Activated T-cell treated with anti-CD3 and anti-CD28 coated beads, Interleukin-2, amount 50 U/mL, for 4 hours (primary cell): ENCODE data around the gene ATP5F1D. TPM values are rescaled to one million over a fixed set of nuclear protein-coding genes. Genes with fewer than 3 reads are reported as not detected.
A peak's percentile ranks its signal among the peaks of the same experiment; 100 is the strongest.

Experiments
- ATAC-seq, 2 donors: fragments of 200-7000 bp; cut with Tn5 transposase; one replicate each; pipeline ENCODE4 v1.10.0; 2021
- DNase-seq: peaks from one replicate; pipeline ENCODE4 v3.0.0-alpha.2; 2020
- H3K27me3 Mint-ChIP-seq: one replicate; pipeline ENCODE4 v1.8.0; 2021; ENCODE audit warnings: low read depth, mixed read lengths
- H3K36me3 Mint-ChIP-seq: one replicate; pipeline ENCODE4 v1.8.0; 2022; ENCODE audit warnings: mixed read lengths; ENCODE audit not compliant: insufficient read depth
- H3K4me1 Mint-ChIP-seq: one replicate; pipeline ENCODE4 v1.8.0; 2021; ENCODE audit warnings: low read depth, mixed read lengths
- H3K4me3 Mint-ChIP-seq: one replicate; pipeline ENCODE4 v1.8.0; 2021; ENCODE audit warnings: mild to moderate bottlenecking, moderate library complexity, mixed read lengths
- H3K9me3 Mint-ChIP-seq: one replicate; pipeline ENCODE4 v1.8.0; 2021; ENCODE audit warnings: mixed read lengths
- total RNA-seq, 3 donors: library from RNA; stranded (reverse); gene quantifications; one replicate each; pipeline ENCODE4 v1.2.1, GENCODE V29; 2021

ATP5F1D gene
- total RNA-seq, 3 donors from 2014 or later, result 259 to 434 (median 312) TPM

DNA sequence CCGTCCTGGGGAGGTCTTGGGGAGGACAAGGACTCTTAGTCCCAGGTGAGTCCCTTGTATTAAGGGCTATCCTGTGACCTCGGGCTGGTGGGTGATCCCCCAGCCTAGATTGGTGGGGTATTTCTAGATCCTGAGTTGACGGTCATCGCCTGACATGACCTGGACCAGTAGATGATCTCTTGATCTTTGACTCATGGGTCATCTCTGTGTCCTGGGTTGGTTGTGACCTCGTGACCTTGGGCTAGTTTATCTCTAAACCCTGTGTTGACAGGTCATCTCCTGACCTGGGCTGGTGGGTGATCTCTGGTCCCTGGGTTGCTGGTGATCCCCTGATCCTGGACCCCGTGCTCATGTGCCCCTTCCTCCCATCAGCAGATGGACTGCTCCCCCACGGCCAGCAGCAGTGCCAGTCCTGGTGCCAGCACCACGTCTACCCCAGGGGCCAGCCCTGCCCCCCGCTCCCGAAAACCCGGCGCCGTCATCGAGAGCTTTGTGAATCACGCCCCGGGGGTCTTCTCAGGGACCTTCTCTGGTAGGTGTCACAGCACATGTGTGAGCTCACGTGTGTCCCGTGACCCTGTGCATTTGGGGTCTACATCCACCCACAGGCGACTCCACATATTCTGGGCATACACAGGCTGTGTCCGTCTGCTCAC lies 13.1 kb downstream of the ATP5F1D start:
- H3K4me3 Mint-ChIP-seq, result peak overlapping the region; percentile 35
- H3K4me1 Mint-ChIP-seq, result peaks cover 43% of the 10 kb centered on the region
- H3K27me3 Mint-ChIP-seq, result no peaks in the 10 kb centered on the region
- H3K9me3 Mint-ChIP-seq, result no peaks in the 10 kb centered on the region
- no peak for ATAC-seq
- DNase-seq, result no peak
- peaks cover 19% of the 10 kb centered on the region for H3K36me3 Mint-ChIP-seq

DNA sequence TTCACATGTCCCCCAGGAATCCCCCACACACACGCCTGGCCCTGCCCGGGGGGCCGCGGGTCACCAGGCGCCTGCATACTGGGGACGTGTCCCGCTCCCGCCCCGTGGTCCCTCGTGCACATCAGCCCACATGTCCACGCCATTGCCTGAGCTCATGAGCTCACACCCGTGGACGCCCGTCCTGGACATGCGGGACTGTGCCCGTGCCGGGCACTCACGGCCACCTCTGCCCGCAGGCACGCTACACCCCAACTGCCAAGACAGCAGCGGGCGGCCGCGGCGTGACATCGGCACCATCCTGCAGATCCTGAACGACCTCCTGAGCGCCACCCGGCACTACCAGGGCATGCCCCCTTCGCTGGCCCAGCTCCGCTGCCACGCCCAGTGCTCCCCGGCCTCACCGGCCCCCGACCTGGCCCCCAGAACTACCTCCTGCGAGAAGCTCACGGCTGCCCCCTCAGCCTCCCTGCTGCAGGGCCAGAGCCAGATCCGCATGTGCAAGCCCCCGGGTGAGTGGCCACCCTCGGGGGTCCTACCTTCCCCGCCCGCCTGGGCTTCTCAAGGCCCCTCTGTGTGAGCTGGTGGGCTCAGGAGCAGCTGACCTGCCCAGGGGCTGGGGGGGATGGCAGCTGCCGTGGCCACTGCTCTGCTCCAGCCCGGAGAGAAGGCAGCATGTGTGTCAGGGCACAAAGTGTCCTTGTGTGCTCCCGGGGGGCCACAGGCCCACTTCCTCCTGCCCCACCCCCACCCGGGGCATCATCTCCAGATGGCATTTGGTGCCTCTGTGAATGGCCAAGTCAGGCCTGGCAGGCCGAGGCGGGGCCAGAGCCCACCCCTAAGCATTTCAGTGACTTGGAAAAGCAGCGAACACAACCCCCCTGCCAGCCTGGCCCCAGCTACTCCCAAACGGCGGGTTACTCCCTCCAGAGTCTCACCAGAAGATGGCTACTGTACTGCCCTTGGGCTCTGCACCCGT lies 13.9 kb downstream of the ATP5F1D start:
- H3K27me3 Mint-ChIP-seq, result no peaks in the 10 kb centered on the region
- no peak for ATAC-seq
- H3K9me3 Mint-ChIP-seq, result no peaks in the 10 kb centered on the region
- H3K4me1 Mint-ChIP-seq, result peaks cover 47% of the 10 kb centered on the region
- no peak overlapping the region for H3K4me3 Mint-ChIP-seq
- DNase-seq, result no peak
- H3K36me3 Mint-ChIP-seq, result peaks cover 19% of the 10 kb centered on the region

DNA sequence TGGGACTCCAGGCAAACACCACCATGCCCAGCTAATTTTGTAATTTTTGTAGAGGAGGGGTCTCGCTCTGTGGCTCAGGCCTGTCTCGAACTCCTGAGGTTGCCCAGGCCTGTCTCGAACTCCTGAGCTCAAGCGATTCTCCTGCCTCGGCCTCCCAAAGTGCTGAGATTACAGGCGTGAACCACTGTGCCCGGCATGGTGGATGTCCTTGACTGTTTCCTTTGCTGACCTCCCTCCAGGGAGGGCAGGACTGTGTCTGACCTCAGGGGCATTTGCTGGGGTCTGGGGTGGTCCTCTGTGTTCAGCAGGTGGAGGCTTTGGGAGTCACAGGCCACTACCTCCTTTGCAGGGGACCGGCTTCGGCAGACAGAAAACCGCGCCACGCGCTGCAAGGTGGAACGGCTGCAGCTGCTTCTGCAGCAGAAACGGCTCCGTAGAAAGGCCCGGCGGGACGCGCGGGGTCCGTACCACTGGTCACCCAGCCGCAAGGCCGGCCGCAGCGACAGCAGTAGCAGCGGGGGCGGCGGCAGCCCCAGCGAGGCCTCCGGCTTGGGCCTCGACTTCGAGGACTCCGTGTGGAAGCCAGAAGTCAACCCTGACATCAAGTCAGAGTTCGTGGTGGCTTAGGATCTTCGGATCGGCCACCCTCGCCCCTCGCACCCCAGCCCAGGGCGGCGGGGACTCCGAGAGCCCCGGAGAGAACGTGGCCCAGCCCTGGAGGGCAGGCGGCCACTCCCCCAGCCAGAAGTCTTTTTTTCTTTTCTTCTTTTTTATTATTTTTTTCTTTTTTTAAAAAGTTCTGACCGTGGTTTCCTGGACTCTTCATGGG lies 15.3 kb downstream of the ATP5F1D start:
- Mint-ChIP-seq H3K27me3 (no peaks in the 10 kb centered on the region), H3K36me3 (peaks cover 15% of the 10 kb centered on the region), H3K9me3 (no peaks in the 10 kb centered on the region), H3K4me3 (no peak overlapping the region), H3K4me1 (peaks cover 50% of the 10 kb centered on the region)
- no peak for ATAC-seq
- DNase-seq, result no peak

DNA sequence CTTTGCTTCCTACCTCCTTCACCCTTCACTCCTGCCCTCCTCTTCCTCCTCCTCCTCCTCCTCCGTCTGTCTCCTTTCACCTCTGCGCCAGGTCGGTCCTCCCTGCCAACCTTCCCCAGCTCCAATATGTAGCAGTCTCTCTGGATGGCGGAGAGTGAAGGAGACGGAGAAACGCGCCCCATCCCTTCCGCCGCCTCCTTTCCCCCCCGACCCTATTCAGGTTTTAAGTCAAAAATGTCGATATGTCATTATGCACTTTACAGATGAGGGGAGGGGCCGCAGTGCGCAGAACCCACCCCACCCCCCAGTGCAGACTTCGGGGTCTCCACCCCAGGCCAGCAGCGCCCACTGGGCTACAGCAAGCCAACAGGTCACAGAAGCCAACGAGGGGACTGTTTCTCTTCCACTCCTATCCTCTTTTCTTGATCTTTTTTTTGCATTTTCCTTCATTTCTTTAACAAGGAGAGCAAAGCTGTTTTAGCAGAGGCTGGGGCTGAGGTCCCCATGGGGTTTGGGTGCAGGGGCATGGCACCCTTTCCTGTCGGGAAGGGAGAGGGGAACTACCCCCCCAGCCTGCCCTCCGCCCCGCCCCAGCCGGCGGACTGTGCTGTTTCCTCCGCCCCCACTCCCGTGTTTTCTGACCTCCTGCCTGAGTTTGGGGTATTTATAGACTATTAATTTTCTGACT lies 16.1 kb downstream of the ATP5F1D start:
- no peak for ATAC-seq
- H3K4me3 Mint-ChIP-seq, result no peak overlapping the region
- no peaks in the 10 kb centered on the region for H3K27me3 Mint-ChIP-seq
- H3K9me3 Mint-ChIP-seq, result no peaks in the 10 kb centered on the region
- H3K36me3 Mint-ChIP-seq, result peaks cover 15% of the 10 kb centered on the region
- DNase-seq, result no peak
- peaks cover 54% of the 10 kb centered on the region for H3K4me1 Mint-ChIP-seq

DNA sequence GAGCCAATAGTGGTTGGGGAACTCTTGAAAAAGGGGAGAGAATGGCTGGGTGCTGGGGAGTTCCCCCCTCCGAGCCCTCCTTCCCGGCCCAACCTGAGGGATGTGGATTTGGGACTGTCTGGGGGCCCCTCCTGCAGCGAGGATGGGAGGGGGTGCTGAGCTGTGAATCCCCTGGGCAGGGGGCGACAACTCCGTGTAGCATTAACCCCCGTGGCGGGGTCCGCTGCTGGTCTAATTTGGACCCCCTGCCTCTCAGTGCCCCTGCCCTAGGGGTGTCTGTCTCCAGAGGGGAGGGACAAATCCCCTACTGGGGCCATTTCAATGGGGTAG lies 16.6 kb downstream of the ATP5F1D start:
- H3K36me3 Mint-ChIP-seq, result peaks cover 15% of the 10 kb centered on the region
- peaks cover 59% of the 10 kb centered on the region for H3K4me1 Mint-ChIP-seq

DNA sequence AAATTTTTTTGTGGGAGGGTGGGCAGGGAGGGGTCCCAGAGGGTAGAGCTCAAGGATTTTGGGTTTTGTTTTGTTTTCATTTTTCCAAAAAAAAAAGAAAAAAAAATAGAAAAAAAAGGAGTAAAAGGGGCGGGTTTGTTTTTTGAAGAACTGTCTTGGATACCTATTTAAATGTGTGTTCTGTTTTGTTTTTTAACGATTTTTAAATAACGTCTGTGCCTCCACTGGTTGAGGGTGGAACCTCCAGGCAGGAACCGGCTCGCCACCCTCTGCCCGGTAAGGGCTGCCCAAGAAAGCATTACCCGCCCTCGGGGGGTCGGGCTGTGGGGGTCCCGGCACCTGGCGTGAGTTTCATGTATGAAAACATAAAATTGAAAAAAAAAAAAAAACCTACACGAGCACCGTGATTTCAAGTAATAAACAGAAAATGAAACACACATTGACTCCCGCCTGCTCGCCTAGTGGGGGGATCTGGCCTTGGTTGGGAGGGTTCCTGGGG lies 17.2 kb downstream of the ATP5F1D start:
- peak overlapping the region; percentile 84 for H3K4me3 Mint-ChIP-seq
- peak; percentile 0 to 1 for ATAC-seq

More for the DNA sequence above, 16.6 kb downstream of the ATP5F1D start:
- no peak for DNase-seq
- Mint-ChIP-seq H3K4me3 (peak overlapping the region; percentile 57), H3K9me3 (no peaks in the 10 kb centered on the region), H3K27me3 (no peaks in the 10 kb centered on the region)
- no peak for ATAC-seq

DNA sequence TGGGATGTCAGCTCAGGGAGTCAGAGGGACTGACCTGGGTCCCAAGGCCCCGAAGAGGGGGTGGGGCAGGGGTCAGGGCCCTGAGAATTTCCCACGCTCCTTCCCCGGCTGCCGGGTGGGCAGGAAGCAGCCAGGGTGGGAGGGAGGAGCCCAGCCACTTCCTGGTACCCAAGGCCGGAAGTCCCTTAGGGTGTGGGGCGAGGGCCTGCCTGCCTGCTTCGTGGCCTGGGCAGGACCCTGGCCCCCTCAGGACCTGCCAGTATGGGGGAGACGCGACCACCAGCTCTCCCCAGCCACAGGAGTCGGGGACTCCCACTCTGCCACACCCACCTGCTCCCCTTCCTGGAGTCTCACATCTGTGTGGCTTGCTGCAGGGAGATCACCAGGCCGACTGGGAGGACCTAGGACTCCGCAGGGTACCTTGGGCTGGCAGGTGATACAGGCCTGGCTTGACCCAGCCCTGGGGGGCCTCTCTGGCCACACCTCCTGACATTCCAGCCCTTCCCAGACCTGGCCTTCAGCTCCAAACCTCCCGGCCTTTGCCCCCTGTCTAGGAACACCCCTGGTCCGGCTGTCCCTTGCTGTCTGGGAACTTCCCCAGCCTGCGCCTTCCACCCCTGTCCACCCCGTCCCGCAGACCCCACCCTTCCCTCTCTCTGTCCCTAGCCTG lies 17.8 kb downstream of the ATP5F1D start:
- peak; percentile 48 for DNase-seq
- H3K9me3 Mint-ChIP-seq, result no peaks in the 10 kb centered on the region
- H3K36me3 Mint-ChIP-seq, result peaks cover 15% of the 10 kb centered on the region
- ATAC-seq, result peak; percentile 32 to 33
- peak overlapping the region; percentile 84 for H3K4me3 Mint-ChIP-seq
- H3K27me3 Mint-ChIP-seq, result no peaks in the 10 kb centered on the region
- H3K4me1 Mint-ChIP-seq, result peaks cover 58% of the 10 kb centered on the region

More for the DNA sequence above, 17.2 kb downstream of the ATP5F1D start:
- Mint-ChIP-seq H3K4me1 (peaks cover 58% of the 10 kb centered on the region), H3K36me3 (peaks cover 15% of the 10 kb centered on the region), H3K9me3 (no peaks in the 10 kb centered on the region), H3K27me3 (no peaks in the 10 kb centered on the region)
- DNase-seq, result no peak

DNA sequence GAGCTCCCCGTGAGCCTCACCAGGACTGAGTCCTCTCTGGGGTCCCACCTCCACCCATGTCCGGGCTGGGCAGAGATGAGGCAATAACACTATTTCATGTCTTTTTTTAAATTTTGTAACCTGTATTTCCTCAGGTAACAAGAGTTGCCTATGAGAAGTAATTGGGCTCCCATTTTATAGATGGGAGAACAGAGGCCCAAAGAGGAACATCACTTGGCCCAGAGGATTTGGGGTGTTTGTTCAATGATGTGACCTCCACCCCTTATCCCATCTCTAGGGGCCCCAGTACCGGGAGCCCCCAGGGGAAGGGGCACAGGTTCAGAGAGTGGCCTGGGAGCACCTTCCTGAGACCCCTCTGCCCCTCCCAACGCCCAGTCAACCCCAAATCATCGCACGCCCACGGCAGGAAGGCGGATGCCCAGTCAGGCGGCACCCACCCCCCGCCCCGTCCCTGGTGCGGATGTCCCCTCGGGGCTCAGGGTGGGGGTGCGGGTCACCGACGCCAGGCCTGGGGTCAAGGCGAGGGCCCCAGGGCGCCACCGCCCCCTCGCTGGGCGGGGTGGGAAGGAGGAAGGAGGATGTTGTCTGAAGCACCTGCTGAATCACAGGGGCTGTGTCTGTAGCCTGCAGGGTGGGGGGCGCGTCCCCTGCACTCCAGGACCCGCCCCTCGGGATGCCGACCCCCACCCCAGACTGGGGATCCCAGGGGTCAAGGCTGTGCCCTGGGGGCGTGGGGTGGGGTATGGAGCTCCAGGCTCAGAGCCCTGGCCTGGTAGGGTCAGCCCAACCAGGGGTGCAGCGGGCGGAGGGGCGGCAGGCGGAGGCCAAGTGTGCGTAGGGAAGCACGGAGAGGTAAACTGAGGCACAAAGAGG lies 18.6 kb downstream of the ATP5F1D start:
- peak; percentile 9 to 17 for ATAC-seq
- H3K4me3 Mint-ChIP-seq, result peak overlapping the region; percentile 84
- no peaks in the 10 kb centered on the region for H3K9me3 Mint-ChIP-seq
- peaks cover 7% of the 10 kb centered on the region for H3K36me3 Mint-ChIP-seq
- peak; percentile 40 for DNase-seq
- H3K4me1 Mint-ChIP-seq, result peaks cover 56% of the 10 kb centered on the region
- H3K27me3 Mint-ChIP-seq, result no peaks in the 10 kb centered on the region

DNA sequence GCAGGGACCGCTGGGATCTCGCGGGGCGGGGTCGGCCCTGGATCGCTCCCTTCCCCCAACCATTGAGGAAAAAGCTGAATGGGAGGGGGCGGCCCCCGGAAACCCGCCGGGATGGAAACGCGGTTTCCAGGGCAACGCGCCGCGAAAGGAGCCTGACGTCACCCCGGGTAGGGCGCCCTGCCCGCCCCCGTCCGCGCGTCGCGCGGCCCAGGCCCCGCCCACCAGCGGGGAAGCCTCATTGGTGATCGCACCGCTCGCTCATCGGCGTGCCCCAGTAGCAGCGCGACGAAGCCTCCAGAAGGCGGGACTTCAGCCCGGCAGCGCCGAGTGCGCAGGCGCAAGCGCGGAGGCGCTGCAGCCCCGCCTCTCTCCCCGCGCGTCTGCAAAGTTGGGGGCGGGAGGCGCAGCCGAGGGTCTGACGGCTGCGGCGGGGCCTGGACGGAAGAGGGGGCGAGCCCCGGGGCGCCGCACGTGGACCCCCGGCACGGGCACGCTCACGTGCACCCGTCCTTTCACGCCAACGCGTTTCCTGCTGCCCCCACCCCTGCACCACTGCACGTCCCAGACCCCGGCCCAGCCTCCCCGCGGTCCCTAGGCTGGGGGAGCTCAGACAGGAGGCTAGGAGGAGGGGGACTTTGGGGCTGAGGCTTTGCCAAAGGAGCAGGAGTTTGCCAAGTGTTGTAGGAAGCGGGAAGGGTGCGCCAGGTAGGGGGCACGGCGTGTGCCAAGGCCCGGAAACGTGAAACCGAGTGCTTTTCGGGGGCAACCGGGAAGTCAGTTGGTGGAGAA lies 19.4 kb downstream of the ATP5F1D start:
- H3K9me3 Mint-ChIP-seq, result no peaks in the 10 kb centered on the region

DNA sequence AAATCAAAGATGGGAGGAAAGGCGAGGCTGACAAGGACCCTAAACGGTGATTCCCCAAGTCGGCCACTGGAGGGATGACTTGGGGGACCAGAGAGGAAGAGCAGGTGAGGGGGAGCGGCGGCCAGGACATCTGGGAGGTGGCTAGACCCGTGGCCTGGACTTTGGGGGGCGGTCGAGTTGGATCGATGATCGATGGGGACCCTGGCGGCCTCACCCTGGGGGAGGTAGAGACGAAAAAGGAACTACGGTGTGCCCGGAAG lies 19.9 kb downstream of the ATP5F1D start:
- no peaks in the 10 kb centered on the region for H3K9me3 Mint-ChIP-seq
- H3K36me3 Mint-ChIP-seq, result peaks cover 5% of the 10 kb centered on the region
- H3K4me3 Mint-ChIP-seq, result peak overlapping the region; percentile 91
- ATAC-seq (peak in 1 of 2 donors; percentile 1), DNase-seq (no peak)
- H3K27me3 Mint-ChIP-seq, result no peaks in the 10 kb centered on the region
- peaks cover 59% of the 10 kb centered on the region for H3K4me1 Mint-ChIP-seq

More for the DNA sequence above, 19.4 kb downstream of the ATP5F1D start:
- Mint-ChIP-seq H3K27me3 (no peaks in the 10 kb centered on the region), H3K36me3 (peaks cover 5% of the 10 kb centered on the region), H3K4me3 (peak overlapping the region; percentile 91), H3K4me1 (peaks cover 58% of the 10 kb centered on the region)
- ATAC-seq, result peak; percentile 84 to 86
- peak; percentile 98 for DNase-seq

DNA sequence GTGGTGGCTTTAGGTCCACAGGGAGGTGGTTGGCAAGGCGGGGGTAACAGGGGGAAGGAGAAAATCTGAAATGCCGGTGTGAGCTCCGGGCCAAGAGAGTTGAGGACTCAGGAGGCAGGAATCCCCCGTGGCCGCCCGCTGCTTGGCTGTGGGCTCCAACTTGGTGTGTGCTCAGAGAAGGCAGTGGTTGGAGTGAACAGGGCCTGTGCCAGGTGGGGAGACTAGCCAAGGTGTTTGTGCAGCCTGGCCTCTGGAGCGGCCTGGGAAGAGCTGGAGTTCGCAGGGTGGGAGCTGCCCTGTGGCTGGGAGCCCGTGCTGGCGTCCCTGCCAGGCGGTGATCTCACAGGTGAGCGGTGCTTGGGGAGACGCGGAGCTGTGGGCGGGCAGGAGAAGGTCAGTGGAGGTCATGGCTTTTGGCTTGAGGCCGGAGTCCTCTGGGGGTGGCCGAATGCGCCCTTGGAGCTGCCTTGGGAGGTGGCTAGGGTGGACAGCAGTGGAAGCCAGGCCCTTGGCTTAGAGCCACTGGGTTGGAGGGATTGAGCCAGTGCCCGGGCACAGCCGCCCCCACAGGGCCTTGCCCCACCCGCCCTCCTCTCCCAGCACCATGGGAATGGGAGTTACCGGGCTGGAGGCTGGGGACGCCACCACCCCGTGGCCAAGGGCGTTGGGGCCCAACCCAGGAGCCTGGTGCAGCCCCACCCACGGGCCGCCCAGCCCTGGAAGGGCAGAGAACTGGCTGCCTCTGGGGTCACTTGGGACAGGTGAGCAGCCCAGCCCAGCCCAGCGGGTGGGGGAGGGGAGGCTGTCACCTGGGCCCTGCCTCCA lies 20.5 kb downstream of the ATP5F1D start:
- H3K9me3 Mint-ChIP-seq, result no peaks in the 10 kb centered on the region
- no peaks in the 10 kb centered on the region for H3K27me3 Mint-ChIP-seq
- H3K4me1 Mint-ChIP-seq, result peaks cover 59% of the 10 kb centered on the region
- ATAC-seq (no peak), DNase-seq (no peak)
- H3K4me3 Mint-ChIP-seq, result peak overlapping the region; percentile 91
- peaks cover 5% of the 10 kb centered on the region for H3K36me3 Mint-ChIP-seq
